T-helper 1 cell treated with Interleukin-12 subunit alpha and Interleukin-12 subunit beta and Interleukin-4 antibody, amounts not matched to agents 30 ng/mL and 1 ng/mL, for 36 hours (primary cell): Measurements from ENCODE around the gene RTF1. TPM values are rescaled to one million over a fixed set of nuclear protein-coding genes. Genes with fewer than 3 reads are reported as not detected.
"Not testable (repeated sequence)": the region's sequence is repeated elsewhere in the genome, so short reads cannot be mapped to it uniquely, and the experiment has no call there.

Experiments
- intact Hi-C: fragments of 100-400 bp; cut with micrococcal nuclease; formaldehyde crosslinking; loops from one replicate; pipeline ENCODE4 v1.15.1; 2024
- total RNA-seq: library from RNA; stranded (reverse); gene quantifications from 2 replicates; pipeline ENCODE4 v1.2.3, GENCODE V29; 2022

The RTF1 gene
- 39.8 and 43.9 TPM in 2 replicates for total RNA-seq

GRCh38 chr15:41416742-41417417, at the start of gene RTF1:
TSS of gene RTF1 (plus strand) at chr15:41417095. CDS start at chr15:41417116, 21 bp downstream.
- intact Hi-C loops, result loop anchor here (1.0 to 10.0 kb wide), 11 partner anchors 15 to 855 kb away; partner anchors contain the start of genes CCDC32, CHP1, GANC and INO80

GRCh38 chr15:41367418-41367817, 49.5 kb upstream of the RTF1 start:
- intact Hi-C loops, result loop anchor here (10.0 kb wide), 1 partner anchor 63 kb away; no protein-coding TSS in a partner anchor

- intact Hi-C loops, result no loop called here
Measured at GRCh38 chr15:41377978-41378377, 38.9 kb upstream of the RTF1 start.

- intact Hi-C loops, result not testable (repeated sequence)
Measured at GRCh38 chr15:41383974-41384749, 32.7 kb upstream of the RTF1 start.

- intact Hi-C loops, result no loop called here
Measured at GRCh38 chr15:41387646-41388045, 29.2 kb upstream of the RTF1 start.

GRCh38 chr15:41392659-41393058, 24.2 kb upstream of the RTF1 start:
- intact Hi-C loops, result no loop called here

GRCh38 chr15:41394924-41395323, 22.0 kb upstream of the RTF1 start:
- intact Hi-C loops, result no loop called here

- intact Hi-C loops, result no loop called here
Measured at GRCh38 chr15:41396111-41396510, 20.8 kb upstream of the RTF1 start.

GRCh38 chr15:41401904-41402267, 15.0 kb upstream of the RTF1 start:
- intact Hi-C loops, result loop anchor here (1.0 to 5.0 kb wide), 8 partner anchors 14 to 370 kb away; partner anchors contain the start of genes CHP1, INO80, MAPKBP1 and RPAP1

GRCh38 chr15:41407341-41407740, 9.6 kb upstream of the RTF1 start:
- intact Hi-C loops, result no loop called here

- intact Hi-C loops, result no loop called here
Measured at GRCh38 chr15:41408234-41408641, 8.7 kb upstream of the RTF1 start.

- intact Hi-C loops, result loop anchor here (10.0 kb wide), 1 partner anchor 516 kb away; the partner anchor contains the start of gene VPS18
Measured at GRCh38 chr15:41411031-41411430, 5.9 kb upstream of the RTF1 start.

- intact Hi-C loops, result loop anchor here (10.0 kb wide), 1 partner anchor 517 kb away; the partner anchor contains the start of gene VPS18
Measured at GRCh38 chr15:41411441-41411840, 5.5 kb upstream of the RTF1 start.

GRCh38 chr15:41416128-41416741, 660 bp upstream of the RTF1 start:
- intact Hi-C loops, result loop anchor here (1.0 to 10.0 kb wide), 10 partner anchors 14 to 856 kb away; partner anchors contain the start of genes CCDC32, CHP1, GANC and INO80

GRCh38 chr15:41417418-41418195, 712 bp downstream of the RTF1 start:
- intact Hi-C loops, result loop anchor here (1.0 to 10.0 kb wide), 9 partner anchors 75 to 855 kb away; partner anchors contain the start of genes CCDC32, GANC, INO80 and ITPKA

GRCh38 chr15:41423979-41424659, 7.2 kb downstream of the RTF1 start:
- intact Hi-C loops, result loop anchor here (10.0 kb wide), 2 partner anchors 99 to 551 kb away; partner anchors contain the start of gene EHD4

- intact Hi-C loops, result loop anchor here (10.0 kb wide), 2 partner anchors 100 to 550 kb away; partner anchors contain the start of gene EHD4
Measured at GRCh38 chr15:41424809-41425208, 7.9 kb downstream of the RTF1 start.

- intact Hi-C loops, result loop anchor here (10.0 kb wide), 2 partner anchors 101 to 549 kb away; partner anchors contain the start of gene EHD4
Measured at GRCh38 chr15:41425907-41426306, 9.0 kb downstream of the RTF1 start.

- intact Hi-C loops, result loop anchor here (1.0 to 10.0 kb wide), 3 partner anchors 27 to 546 kb away; partner anchors contain the start of genes EHD4 and NDUFAF1
Measured at GRCh38 chr15:41429003-41429890, 12.4 kb downstream of the RTF1 start.
